Lung (tissue), 16 donors: ENCODE results near the gene PRDM12. TPM values are rescaled to one million over a fixed set of nuclear protein-coding genes. Genes with fewer than 3 reads are reported as not detected.

Experiments used
- ATAC-seq: fragments of 200-7000 bp; cut with Tn5 transposase; one replicate; pipeline ENCODE4 v1.9.1; 2020; ENCODE audit warnings: moderate number of reproducible peaks; ENCODE audit not compliant: insufficient read depth, low FRiP score
- DNase-seq, 3 donors: peaks; one replicate each; pipeline ENCODE4 v3.0.0-alpha.2; 2013 to 2017
- H3K27ac ChIP-seq, 2 donors: one replicate each; pipeline ENCODE4 v1.5.1; 2013; ENCODE audit warnings: mild to moderate bottlenecking in 2 of 2, moderate library complexity in 2 of 2, control low read depth in 1 of 2, inconsistent platforms in 1 of 2, low read depth in 1 of 2, low read length in 1 of 2
- H3K27me3 ChIP-seq, 3 donors: one replicate each; pipeline ENCODE4 v1.5.1; 2013; ENCODE audit warnings: low read length in 2 of 3; ENCODE audit not compliant: control insufficient read depth in 3 of 3, insufficient read depth in 3 of 3
- H3K36me3 ChIP-seq, 4 donors: one replicate each; pipeline ENCODE4 v1.5.1; 2013; ENCODE audit warnings: low read length in 4 of 4, mild to moderate bottlenecking in 1 of 4, moderate library complexity in 1 of 4; ENCODE audit not compliant: control insufficient read depth in 4 of 4, insufficient read depth in 4 of 4
- H3K4me1 ChIP-seq, 5 donors: one replicate each; pipeline ENCODE4 v1.5.1; 2013; ENCODE audit warnings: low read length in 5 of 5, mild to moderate bottlenecking in 2 of 5, moderate library complexity in 1 of 5; ENCODE audit not compliant: control insufficient read depth in 5 of 5, insufficient read depth in 5 of 5
- H3K4me3 ChIP-seq: one replicate; pipeline ENCODE4 v1.5.1; 2013; ENCODE audit warnings: mild to moderate bottlenecking, control low read depth, moderate library complexity
- H3K9ac ChIP-seq, 2 donors: one replicate each; pipeline ENCODE4 v1.5.1; 2013; ENCODE audit warnings: low read length in 2 of 2, control low read depth in 1 of 2; ENCODE audit not compliant: insufficient read depth in 1 of 2
- H3K9me3 ChIP-seq, 4 donors: one replicate each; pipeline ENCODE4 v1.5.1; 2013; ENCODE audit warnings: low read length in 3 of 4, mild to moderate bottlenecking in 1 of 4, moderate library complexity in 1 of 4; ENCODE audit not compliant: control insufficient read depth in 4 of 4, insufficient read depth in 3 of 4
- WGBS, 2 donors: extraction: QIAGEN DNeasy Blood & Tissue Kit; methylation state at CpG; one replicate each; pipeline ENCODE4 v1.1.7; 2013; 5-methylcytosine and 5-hydroxymethylcytosine counted together
- long read RNA-seq, 5 donors: transcript quantifications; one replicate each; lab custom pipeline, GENCODE V29; 2026
- polyA plus RNA-seq, 2 donors: library from polyadenylated mRNA; stranded (reverse); fragments of 200-250 nt; gene quantifications; one replicate each; pipeline ENCODE4 v1.2.1, GENCODE V29; 2013
- total RNA-seq, 2 donors: library from RNA; depleted of rRNA in 1 of 2; stranded (reverse); fragments of >200 nt in 1 of 2; gene quantifications; one replicate each; pipeline ENCODE4 v1.2.1, GENCODE V29; 2014 to 2021
- TF ChIP-seq, protein P1 (sequence below): IDR thresholded peaks from 2 replicates; pipeline ENCODE4 v1.5.1; 2012; ENCODE audit warnings: mild to moderate bottlenecking; ENCODE audit errors: control extremely low read depth, extremely low read depth
- donor health status: control.
- donor health status: control.
- donor health status: Bipolar disorder and iron deficiency.
- donor health status: healthy.
- donor health status: DM: yes; HTN: yes; CAD: no.

PRDM12 gene
- under 1 TPM in 1 of 2 donors, not detected in 1; 0.09 TPM for total RNA-seq
- polyA plus RNA-seq = under 1 TPM in 1 of 2 donors, not detected in 1; 0.05 TPM
- long read RNA-seq, donor 1 = 0 reads
- long read RNA-seq, donor 2 = 0 reads
- long read RNA-seq, donor 3 = 0 reads
- long read RNA-seq, donor 4 = 0 reads
- long read RNA-seq, donor 5 = 0 reads

DNA sequence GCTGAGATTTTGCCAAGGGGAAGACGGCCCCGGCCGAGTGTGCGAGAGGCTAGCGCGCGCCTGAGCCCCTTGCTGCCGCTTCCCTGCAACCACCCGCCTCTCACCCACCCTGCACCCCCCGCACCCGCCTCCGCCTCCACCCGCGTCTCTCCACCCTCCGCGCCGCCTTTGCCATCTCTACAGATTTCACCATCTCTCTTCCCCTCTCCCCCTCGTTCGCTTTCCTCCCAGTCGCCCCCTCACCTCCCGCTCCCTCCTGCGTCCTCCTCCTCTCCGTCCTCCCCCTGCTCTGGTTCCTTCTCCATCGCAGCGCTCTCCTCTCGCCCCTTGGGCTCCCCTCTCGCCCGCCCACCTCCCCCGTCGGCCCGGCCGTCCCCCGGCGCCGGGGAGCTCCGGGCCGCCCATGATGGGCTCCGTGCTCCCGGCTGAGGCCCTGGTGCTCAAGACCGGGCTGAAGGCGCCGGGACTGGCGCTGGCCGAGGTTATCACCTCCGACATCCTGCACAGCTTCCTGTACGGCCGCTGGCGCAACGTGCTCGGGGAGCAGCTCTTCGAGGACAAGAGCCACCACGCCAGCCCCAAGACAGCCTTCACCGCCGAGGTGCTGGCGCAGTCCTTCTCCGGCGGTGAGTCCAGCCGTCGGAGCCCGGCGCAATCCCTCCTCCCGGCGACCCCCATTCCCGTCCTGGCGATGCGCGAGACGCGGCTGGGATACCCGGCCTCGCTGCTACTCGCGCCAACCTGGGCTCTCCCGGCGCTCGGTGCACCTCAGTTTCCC is at the start of gene PRDM12:
PRDM12 (plus strand) TSS at position 344 of the 778 bp plus-strand sequence; CDS start at position 404, 60 bp downstream.
- Histone ChIP-seq H3K9me3 (peaks cover 0 to 7% (median 0%) of the 10 kb centered on the region in 4 donors), H3K27ac (no peak within 1 kb of the TSS), H3K36me3 (no peaks in the 10 kb centered on the region), H3K9ac (no peak within 1 kb of the TSS), H3K4me1 (peaks cover 0 to 28% (median 4%) of the 10 kb centered on the region in 5 donors), H3K27me3 (peaks cover 5 to 77% (median 63%) of the 10 kb centered on the region in 3 donors), H3K4me3 (no peak within 1 kb of the TSS)
- ATAC-seq (no peak), DNase-seq (no peak)
- TF ChIP-seq, protein P1, sequence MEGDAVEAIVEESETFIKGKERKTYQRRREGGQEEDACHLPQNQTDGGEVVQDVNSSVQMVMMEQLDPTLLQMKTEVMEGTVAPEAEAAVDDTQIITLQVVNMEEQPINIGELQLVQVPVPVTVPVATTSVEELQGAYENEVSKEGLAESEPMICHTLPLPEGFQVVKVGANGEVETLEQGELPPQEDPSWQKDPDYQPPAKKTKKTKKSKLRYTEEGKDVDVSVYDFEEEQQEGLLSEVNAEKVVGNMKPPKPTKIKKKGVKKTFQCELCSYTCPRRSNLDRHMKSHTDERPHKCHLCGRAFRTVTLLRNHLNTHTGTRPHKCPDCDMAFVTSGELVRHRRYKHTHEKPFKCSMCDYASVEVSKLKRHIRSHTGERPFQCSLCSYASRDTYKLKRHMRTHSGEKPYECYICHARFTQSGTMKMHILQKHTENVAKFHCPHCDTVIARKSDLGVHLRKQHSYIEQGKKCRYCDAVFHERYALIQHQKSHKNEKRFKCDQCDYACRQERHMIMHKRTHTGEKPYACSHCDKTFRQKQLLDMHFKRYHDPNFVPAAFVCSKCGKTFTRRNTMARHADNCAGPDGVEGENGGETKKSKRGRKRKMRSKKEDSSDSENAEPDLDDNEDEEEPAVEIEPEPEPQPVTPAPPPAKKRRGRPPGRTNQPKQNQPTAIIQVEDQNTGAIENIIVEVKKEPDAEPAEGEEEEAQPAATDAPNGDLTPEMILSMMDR = no peak
- WGBS, 2 donors = 3 to 5% methylated on average over 71 to 76 of the region's 76 CpGs

DNA sequence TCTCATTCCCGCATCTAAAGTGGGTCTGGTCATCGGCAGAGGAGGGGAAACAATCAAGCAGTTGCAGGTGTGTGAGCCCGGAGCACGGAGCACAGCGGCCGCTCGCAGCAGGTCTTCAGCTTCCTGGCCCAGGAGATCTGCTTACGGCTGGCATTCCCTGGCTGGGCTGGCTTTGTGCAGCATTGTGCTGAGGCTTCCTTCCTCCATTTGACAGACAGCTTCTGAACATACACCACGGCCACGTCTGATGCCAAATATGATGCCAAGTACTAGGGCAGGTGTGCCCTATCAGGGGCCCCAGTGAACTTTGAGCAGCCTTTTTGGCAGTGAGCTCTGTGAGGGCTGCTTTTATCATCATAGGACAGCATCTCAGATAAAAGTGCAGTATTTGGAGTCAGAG is 47.9 kb upstream of the PRDM12 start:
- H3K27me3 ChIP-seq = no peaks in the 10 kb centered on the region
- H3K4me3 ChIP-seq = no peak overlapping the region
- ATAC-seq = no peak
- peaks cover 37 to 67% (median 55%) of the 10 kb centered on the region in 4 donors for H3K36me3 ChIP-seq
- TF ChIP-seq, protein P1 = no peak
- WGBS, 2 donors = 91 to 92% methylated on average over 10 of the region's 10 CpGs
- no peak overlapping the region for H3K27ac ChIP-seq
- no peaks in the 10 kb centered on the region for H3K4me1 ChIP-seq
- DNase-seq = no peak
- H3K9ac ChIP-seq = no peak overlapping the region
- no peaks in the 10 kb centered on the region for H3K9me3 ChIP-seq

DNA sequence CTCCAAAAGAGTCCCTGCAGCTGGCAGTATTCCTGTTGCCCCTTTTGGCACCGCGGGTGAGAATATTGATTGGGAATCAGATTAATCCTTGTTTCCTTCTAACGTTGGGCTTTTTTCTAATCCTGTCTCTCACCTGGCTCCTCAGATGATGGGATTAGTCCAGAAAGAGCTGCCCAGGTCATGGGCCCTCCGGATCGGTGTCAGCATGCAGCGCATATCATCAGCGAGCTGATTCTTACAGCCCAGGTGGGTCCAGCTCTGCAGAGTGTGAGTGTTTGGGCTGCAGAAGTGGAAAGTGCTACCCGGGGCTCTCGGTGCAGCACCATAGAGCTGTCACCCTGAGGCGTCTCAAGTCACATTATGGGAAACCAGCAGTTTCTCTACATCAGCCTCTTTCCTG is 40.9 kb upstream of the PRDM12 start:
- H3K27me3 ChIP-seq = no peaks in the 10 kb centered on the region

More for the DNA sequence above, 40.9 kb upstream of the PRDM12 start:
- no peak overlapping the region for H3K27ac ChIP-seq
- H3K9ac ChIP-seq = no peak overlapping the region
- H3K9me3 ChIP-seq = no peaks in the 10 kb centered on the region
- H3K36me3 ChIP-seq = peaks cover 42 to 66% (median 50%) of the 10 kb centered on the region in 4 donors
- TF ChIP-seq, protein P1 = no peak
- no peak for ATAC-seq
- WGBS, 2 donors = 92% methylated on average over 10 of the region's 10 CpGs
- no peaks in the 10 kb centered on the region for H3K4me1 ChIP-seq
- H3K4me3 ChIP-seq = no peak overlapping the region
- DNase-seq = no peak
